PC-9 (cell line): ENCODE results near the gene DNAJB12. TPM values are rescaled to one million over a fixed set of nuclear protein-coding genes. Genes with fewer than 3 reads are reported as not detected.

Source experiments
- BruUV-seq: library from RNA; stranded (reverse); fragments of 400-500 nt; replicated peaks from 2 replicates; lab custom pipeline; 2021; lab: Mats Ljungman, UMichigan
- CTCF ChIA-PET: fragments of 300-600 bp; sonication (Branson Sonifier 250); formaldehyde crosslinking; loops from one replicate; lab custom pipeline; 2022; ENCODE audit warnings: antibody characterized with exemption; lab: Charles Lee
- POLR2A ChIA-PET: fragments of 300-600 bp; sonication (Branson Sonifier 250); formaldehyde crosslinking; loops from one replicate; lab custom pipeline; 2022; ENCODE audit warnings: antibody characterized with exemption; ENCODE audit not compliant: unreplicated experiment; lab: Charles Lee
- DNase-seq, 2 experiments: peaks; one replicate each; pipeline versions ENCODE4 v3.0.0 to v3.0.0-alpha.2; 2015 to 2022; ENCODE audit warnings: mixed read lengths in 1 of 2
- H2AFZ ChIP-seq: fragments of 200-600 bp; sonication (generic); 2 replicates; pipeline ENCODE4 v1.8.1; 2017; ENCODE audit warnings: antibody characterized with exemption
- H3F3A ChIP-seq: fragments of 200-600 bp; sonication (generic); 2 replicates; pipeline ENCODE4 v1.8.1; 2017; ENCODE audit warnings: antibody characterized with exemption, mild to moderate bottlenecking, low read depth; ENCODE audit not compliant: insufficient read depth
- H3K27ac ChIP-seq: fragments of 200-600 bp; sonication (generic); 2 replicates; pipeline ENCODE4 v1.6.1; 2016; ENCODE audit warnings: mixed run types
- H3K27me3 ChIP-seq: fragments of 200-600 bp; sonication (generic); 2 replicates; pipeline ENCODE4 v1.6.1; 2016; ENCODE audit warnings: low read depth, mixed run types; ENCODE audit not compliant: insufficient read depth
- H3K36me3 ChIP-seq: fragments of 200-600 bp; sonication (generic); 2 replicates; pipeline ENCODE4 v1.6.1; 2016; ENCODE audit warnings: low read depth, mixed run types
- H3K4me1 ChIP-seq: fragments of 200-600 bp; sonication (generic); replicated peaks from 2 replicates; pipeline ENCODE4 v1.6.1; 2016; ENCODE audit warnings: mixed run types; ENCODE audit not compliant: insufficient read depth
- H3K4me2 ChIP-seq: fragments of 200-600 bp; sonication (generic); 2 replicates; pipeline ENCODE4 v1.6.1; 2017; ENCODE audit warnings: mixed run types
- H3K4me3 ChIP-seq: fragments of 200-600 bp; sonication (generic); 2 replicates; pipeline ENCODE4 v1.6.1; 2016; ENCODE audit warnings: mixed run types
- H3K79me2 ChIP-seq: fragments of 200-600 bp; sonication (generic); 2 replicates; pipeline ENCODE4 v1.6.1; 2017; ENCODE audit warnings: low read depth, mixed run types
- H3K9me2 ChIP-seq: fragments of 200-600 bp; sonication (generic); 2 replicates; pipeline ENCODE4 v1.8.1; 2017; ENCODE audit warnings: mild to moderate bottlenecking; ENCODE audit not compliant: insufficient read depth
- H3K9me3 ChIP-seq: fragments of 200-600 bp; sonication (generic); 2 replicates; pipeline ENCODE4 v1.8.1; 2016; ENCODE audit warnings: low read depth; ENCODE audit not compliant: insufficient read depth
- H4K20me1 ChIP-seq: fragments of 200-600 bp; sonication (generic); 2 replicates; pipeline ENCODE4 v1.8.1; 2017; ENCODE audit not compliant: insufficient read depth
- CTCF ChIP-seq: fragments of 200-600 bp; sonication (generic); conservative IDR thresholded peaks from 2 replicates; pipeline ENCODE4 v1.6.1; 2017; ENCODE audit warnings: mixed run types, antibody characterized with exemption, mild to moderate bottlenecking, moderate library complexity
- EZH2 ChIP-seq: fragments of 200-600 bp; sonication (generic); IDR thresholded peaks from 2 replicates; pipeline ENCODE4 v1.8.0; 2017; ENCODE audit warnings: antibody characterized with exemption, low read depth
- intact Hi-C: fragments of 100-400 bp; cut with micrococcal nuclease; formaldehyde crosslinking; loops from one replicate; pipeline ENCODE4 v1.10.0; 2022; ENCODE audit not compliant: unreplicated experiment
- total RNA-seq: library from RNA; stranded (reverse); gene quantifications from 2 replicates; pipeline ENCODE4 v1.2.3, GENCODE V29; 2021

DNAJB12 gene
- total RNA-seq, 1 experiment from 2014 or later, result 46.9 TPM

GRCh38 chr10:72295330-72295910, 59.3 kb downstream of the DNAJB12 start:
- no peak overlapping the region for H3K4me3 ChIP-seq
- H3K4me2 ChIP-seq, result no peak overlapping the region
- intact Hi-C loops, result no loop called here
- H3K27ac ChIP-seq, result peak overlapping the region; percentile 89; the same call in 1 of the 2 replicates
- BruUV-seq, result no TSS peak
- TF ChIP-seq EZH2 (no peak), CTCF (no peak)
- H3K36me3 ChIP-seq, result no peaks in the 10 kb centered on the region
- H3F3A ChIP-seq, result peaks cover 59% of the 10 kb centered on the region
- peaks cover 66% of the 10 kb centered on the region for H3K4me1 ChIP-seq
- H3K79me2 ChIP-seq, result peaks cover 12% of the 10 kb centered on the region; the same call in 1 of the 2 replicates
- no peaks in the 10 kb centered on the region for H4K20me1 ChIP-seq
- no peaks in the 10 kb centered on the region for H3K9me3 ChIP-seq
- CTCF ChIA-PET, result no interaction called here
- no peaks in the 10 kb centered on the region for H3K9me2 ChIP-seq
- POLR2A ChIA-PET, result no interaction called here
- no peak for DNase-seq
- H3K27me3 ChIP-seq, result no peaks in the 10 kb centered on the region
- no peak overlapping the region for H2AFZ ChIP-seq

- Histone ChIP-seq H3K79me2 (peaks cover 12% of the 10 kb centered on the region; the same call in 1 of the 2 replicates), H3K4me2 (peak overlapping the region; percentile 66), H3K36me3 (no peaks in the 10 kb centered on the region), H3K4me3 (peak overlapping the region; percentile 8; the same call in 1 of the 2 replicates), H3F3A (peaks cover 42% of the 10 kb centered on the region), H3K27me3 (no peaks in the 10 kb centered on the region), H2AFZ (no peak overlapping the region), H3K9me3 (no peaks in the 10 kb centered on the region), H3K4me1 (peaks cover 54% of the 10 kb centered on the region), H4K20me1 (no peaks in the 10 kb centered on the region), H3K27ac (peak overlapping the region; percentile 93), H3K9me2 (no peaks in the 10 kb centered on the region)
- CTCF ChIA-PET, result interaction anchor here (0.6 to 1.3 kb wide), 3 partner anchors 12 to 438 kb away, joined by 3 to 11 read pairs (median 7); no protein-coding TSS in a partner anchor
- POLR2A ChIA-PET, result interaction anchor here (0.5 to 1.0 kb wide), 9 partner anchors 15 to 623 kb away, joined by 3 to 20 read pairs (median 4); partner anchors contain the start of gene DDIT4
- TF ChIP-seq CTCF, result no peak
- no peak for TF ChIP-seq EZH2
- DNase-seq, result peak; percentile 91 to 99
- intact Hi-C loops, result loop anchor here (1.0 kb wide), 2 partner anchors 19 to 28 kb away; partner anchors contain the start of gene DDIT4
- BruUV-seq, result no TSS peak
Observed at GRCh38 chr10:72292223-72292691, 62.5 kb downstream of the DNAJB12 start.

GRCh38 chr10:72291019-72291532, 63.6 kb downstream of the DNAJB12 start:
- ChIA-PET POLR2A (interaction anchor here (0.5 to 0.6 kb wide), 3 partner anchors 14 to 459 kb away, joined by 3 to 11 read pairs (median 5); no protein-coding TSS in a partner anchor), CTCF (interaction anchor here (0.6 to 1.0 kb wide), 2 partner anchors 18 to 28 kb away, joined by 3 read pairs; partner anchors contain the start of gene DDIT4)
- H3K4me2 ChIP-seq, result no peak overlapping the region
- H3K27ac ChIP-seq, result peak overlapping the region; percentile 93; the same call in 1 of the 2 replicates
- no peak for TF ChIP-seq CTCF
- no peak for TF ChIP-seq EZH2
- no peaks in the 10 kb centered on the region for H3K9me2 ChIP-seq
- no peaks in the 10 kb centered on the region for H3K27me3 ChIP-seq
- peaks cover 43% of the 10 kb centered on the region for H3K4me1 ChIP-seq
- no peak overlapping the region for H2AFZ ChIP-seq
- no peaks in the 10 kb centered on the region for H4K20me1 ChIP-seq
- no peak overlapping the region for H3K4me3 ChIP-seq
- H3K36me3 ChIP-seq, result no peaks in the 10 kb centered on the region
- 0 out of 2 replicates have a peak, but pooled peaks cover 2% of the 10 kb centered on the region for H3K79me2 ChIP-seq
- no TSS peak for BruUV-seq
- DNase-seq, result peak in 1 of 2 experiments; percentile 55
- H3F3A ChIP-seq, result peaks cover 36% of the 10 kb centered on the region
- intact Hi-C loops, result no loop called here
- no peaks in the 10 kb centered on the region for H3K9me3 ChIP-seq
